ENCODE results near the gene CEP63.

DNA sequence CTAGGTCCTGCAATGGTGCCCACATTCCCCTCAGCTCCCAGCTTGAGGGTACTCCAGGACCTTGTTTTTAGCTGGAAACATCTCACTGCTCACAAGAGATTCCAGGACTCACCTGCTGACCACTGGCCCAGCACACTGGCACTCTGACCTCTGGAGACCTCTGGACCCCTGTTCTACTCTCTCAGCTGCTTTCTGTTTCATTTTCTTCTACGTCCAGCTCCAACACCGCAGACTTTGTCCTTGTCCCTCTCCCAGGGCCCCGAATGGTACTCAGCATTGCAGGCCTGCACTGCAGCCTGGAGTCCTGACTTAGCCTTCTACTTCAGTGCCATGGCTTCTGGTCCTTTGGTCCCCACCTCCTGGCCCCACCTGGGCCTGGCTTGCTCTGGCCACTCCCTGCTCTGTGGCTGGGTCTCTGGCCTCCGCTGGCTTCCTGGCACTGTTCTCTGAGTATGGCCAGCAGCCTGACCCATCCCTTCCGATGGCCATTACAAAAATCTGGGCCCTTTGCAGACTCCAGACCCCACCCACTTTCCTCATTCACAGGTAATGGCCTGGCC, 137.0 kb downstream of the CEP63 start:
- no peak for TF ChIP-seq POLR2AphosphoS5 (IDR thresholded peaks at IDR 0.05)
- TF ChIP-seq, protein P1, sequence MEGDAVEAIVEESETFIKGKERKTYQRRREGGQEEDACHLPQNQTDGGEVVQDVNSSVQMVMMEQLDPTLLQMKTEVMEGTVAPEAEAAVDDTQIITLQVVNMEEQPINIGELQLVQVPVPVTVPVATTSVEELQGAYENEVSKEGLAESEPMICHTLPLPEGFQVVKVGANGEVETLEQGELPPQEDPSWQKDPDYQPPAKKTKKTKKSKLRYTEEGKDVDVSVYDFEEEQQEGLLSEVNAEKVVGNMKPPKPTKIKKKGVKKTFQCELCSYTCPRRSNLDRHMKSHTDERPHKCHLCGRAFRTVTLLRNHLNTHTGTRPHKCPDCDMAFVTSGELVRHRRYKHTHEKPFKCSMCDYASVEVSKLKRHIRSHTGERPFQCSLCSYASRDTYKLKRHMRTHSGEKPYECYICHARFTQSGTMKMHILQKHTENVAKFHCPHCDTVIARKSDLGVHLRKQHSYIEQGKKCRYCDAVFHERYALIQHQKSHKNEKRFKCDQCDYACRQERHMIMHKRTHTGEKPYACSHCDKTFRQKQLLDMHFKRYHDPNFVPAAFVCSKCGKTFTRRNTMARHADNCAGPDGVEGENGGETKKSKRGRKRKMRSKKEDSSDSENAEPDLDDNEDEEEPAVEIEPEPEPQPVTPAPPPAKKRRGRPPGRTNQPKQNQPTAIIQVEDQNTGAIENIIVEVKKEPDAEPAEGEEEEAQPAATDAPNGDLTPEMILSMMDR (IDR thresholded peaks at IDR 0.05) = no peak
- no peak for TF ChIP-seq EP300 (IDR thresholded peaks at IDR 0.05)
- no peak for TF ChIP-seq POLR2A (IDR thresholded peaks at IDR 0.05)

All from stomach (tissue), 4 donors.